Measurements from ENCODE around the gene KIF26B.

KIF26B gene

DNA sequence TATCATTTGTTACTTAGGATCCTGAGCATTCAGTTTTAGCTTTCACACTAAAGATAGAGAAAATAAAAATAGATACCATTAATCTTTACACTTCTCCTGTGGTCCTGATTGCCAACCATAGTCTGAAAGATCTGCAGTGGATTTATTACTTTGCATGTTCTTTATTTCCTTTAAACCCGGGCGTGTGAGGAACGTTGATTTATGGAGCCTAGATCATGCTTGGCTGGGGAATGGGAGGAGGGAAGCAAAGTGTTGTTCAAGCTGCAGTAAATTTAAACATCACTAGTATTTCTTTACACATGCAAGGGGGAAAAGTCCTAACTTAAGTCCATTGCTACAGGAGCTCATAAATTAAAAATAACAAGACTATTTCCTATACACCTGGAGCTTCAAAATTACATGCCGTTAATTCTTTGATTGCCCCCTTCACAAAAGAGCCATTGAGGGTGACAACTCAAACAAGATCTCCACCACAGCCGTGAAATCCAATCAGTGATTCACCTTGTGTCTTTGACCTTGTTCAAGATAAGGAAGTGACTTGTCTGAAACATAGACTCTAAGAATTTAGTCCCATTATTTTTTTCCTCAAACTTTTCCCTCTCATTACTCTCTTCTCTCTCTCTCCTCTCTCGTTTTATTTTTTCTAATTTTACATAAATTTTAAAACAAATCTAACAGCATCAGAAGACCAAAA lies 282.7 kb downstream of the KIF26B start:
- no peak for DNase-seq

- no peak for DNase-seq
These were observed 286.1 kb downstream of the KIF26B start for GRCh38 chr1:245440922-245441321.

GRCh38 chr1:245441689-245442088 lies 286.9 kb downstream of the KIF26B start:
- no peak for DNase-seq

- DNase-seq = no peak
These were observed 289.5 kb downstream of the KIF26B start for GRCh38 chr1:245444147-245444828.

DNA sequence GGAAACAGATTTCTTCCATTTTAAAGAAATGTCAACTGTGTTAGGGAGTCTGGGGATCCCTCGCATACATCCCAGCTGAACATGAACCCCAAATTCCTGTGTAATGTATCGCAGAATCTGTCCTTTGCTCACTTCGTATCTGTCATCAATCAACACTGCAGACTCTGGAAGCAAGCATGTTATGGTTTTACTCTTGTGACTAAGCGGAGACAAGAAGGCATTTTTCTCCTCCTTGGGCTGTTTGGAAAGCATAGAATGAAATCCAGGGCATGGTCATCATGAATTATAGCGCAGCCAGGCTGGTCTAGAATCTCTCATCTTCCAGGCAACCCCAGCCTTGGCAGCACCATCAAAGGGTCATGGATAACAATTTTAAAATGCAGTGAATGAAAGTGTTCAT lies 290.2 kb downstream of the KIF26B start:
- DNase-seq = no peak

GRCh38 chr1:245448531-245448930 lies 293.7 kb downstream of the KIF26B start:
- no peak for DNase-seq

DNA sequence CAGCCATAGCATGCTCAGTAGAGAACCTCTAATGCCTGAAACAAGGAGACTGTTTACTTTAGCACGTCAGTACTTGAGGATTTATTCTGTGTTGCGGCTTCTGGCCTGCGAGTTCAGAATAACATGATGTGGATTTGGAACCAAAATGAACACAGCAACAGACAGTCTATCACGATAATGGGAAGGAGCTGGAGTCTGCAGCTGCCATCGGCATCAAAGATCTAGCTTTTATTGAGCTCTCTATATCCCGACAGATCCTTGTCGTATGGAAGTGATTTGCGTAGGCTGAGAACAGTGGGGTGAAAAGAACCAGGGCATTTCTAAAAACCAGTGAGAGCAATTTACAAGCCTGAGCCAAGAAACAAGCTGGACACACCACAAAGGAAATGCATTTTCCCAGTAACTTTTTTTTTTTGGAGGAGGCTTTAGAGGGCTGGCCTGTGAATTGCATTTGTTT lies 294.2 kb downstream of the KIF26B start:
- no peak for DNase-seq

DNA sequence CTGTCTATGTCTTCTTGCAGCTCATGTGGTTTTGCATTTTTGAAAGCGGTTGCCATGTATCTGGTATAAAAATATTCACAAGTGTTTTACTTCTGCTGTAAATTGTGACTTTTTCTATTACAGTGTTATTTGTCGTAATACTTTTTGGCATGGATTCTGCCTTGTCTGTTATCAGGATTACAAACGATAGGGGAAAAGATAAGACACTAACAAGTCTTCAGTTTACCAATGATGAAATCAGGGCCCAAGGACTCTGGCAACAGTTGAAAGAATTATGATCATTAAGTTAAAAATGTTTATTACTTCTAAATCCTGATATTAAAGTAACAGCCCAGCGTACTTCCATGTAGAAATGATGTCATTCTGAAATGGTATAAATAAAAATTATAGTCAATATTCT lies 298.8 kb downstream of the KIF26B start:
- no peak for DNase-seq

DNA sequence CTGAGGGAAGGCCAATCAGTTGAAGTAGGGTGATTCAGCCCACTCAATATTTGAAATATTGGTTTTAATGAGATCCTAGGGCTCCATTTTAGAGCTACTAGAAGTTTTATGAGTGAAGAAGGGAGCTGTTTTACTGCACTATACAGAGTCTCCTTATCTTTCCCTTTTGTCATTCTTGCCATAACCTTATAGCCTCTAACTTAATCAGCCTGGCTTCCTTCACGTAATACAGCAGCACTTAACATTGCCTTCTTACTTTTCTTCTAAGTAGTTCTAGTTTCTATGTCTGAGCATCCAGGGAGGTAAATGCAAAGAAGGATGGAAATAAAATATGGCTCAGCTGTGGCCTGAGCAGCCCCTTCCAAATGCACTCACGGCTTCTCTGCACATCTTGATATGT lies 299.3 kb downstream of the KIF26B start:
- DNase-seq = no peak

DNA sequence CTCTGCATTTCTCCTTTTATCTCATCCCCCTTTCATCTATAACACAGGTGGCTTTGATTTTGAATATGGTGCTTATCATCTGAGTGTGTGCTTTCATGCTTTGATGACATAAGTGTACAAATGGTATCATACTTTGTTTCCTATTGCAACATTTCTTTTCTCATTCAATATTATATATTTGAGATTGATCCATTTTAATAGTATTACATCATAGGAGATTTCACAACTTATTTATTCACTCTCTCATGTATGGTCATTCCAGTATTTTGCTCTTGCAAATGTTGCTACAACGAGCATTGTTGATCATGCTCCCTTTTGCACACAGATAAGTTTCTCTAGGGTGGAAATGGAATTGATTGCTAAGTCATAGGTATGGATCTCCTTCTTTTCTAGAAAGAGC lies 302.8 kb downstream of the KIF26B start:
- DNase-seq = no peak

DNA sequence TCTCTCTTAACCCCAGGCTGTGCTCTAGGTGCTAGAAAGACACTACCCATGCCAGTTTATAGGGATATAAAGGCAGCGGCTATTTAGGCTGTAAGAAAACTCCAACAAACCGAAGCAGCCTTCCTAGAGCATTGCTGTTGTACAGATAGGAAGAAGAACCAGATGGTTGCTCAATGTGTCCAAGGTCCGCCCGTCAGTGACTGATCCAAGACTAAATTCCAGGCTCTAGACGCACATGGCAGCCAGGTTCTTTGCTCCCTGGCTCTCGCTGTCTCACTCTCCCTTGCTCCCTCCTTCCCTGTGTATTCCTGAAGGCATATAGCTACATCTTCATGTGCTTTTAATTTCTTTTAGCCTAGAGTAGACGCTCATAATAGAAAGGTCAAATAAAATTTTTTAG lies 303.4 kb downstream of the KIF26B start:
- DNase-seq = no peak

DNA sequence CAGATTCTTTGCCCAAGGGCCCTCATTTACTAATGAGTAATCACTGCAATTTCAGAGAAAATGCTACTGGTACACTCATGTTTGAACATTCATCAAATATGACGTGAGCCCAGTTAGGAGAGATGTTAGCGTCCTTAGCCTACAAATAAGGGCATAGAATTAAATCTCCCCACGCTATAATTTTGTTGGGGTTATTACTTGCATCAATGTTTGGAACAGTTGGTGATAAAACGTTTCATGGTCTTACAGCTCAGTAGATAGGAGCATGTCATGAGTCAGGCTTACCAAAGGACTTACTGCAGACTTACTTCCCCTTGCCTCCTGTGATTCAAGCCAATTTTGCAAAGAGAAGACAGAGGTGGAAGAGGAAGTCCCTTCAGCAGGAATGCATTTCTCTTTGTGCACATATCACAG lies 304.0 kb downstream of the KIF26B start:
- DNase-seq = no peak

- DNase-seq = no peak
These were observed 304.8 kb downstream of the KIF26B start for GRCh38 chr1:245459621-245460020.

DNA sequence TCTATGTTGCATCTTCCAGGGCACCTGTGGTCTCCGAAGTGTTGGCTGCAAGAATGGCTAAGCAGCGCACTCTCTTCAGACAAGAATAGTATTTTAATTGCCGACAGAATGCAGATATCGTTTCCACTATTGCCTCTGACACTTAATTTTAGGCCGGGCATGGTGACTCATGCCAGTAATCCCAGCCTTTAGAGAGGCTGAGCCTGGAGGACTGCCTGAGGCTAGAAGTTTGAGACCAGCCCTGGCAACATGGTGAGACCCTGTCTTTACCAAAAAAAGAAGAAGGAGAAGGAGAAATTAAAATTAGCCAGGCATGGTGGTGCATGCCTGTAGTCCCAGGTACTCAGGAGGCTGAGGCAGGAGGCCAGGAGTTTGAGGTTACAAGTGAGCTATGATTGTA lies 306.9 kb downstream of the KIF26B start:
- no peak for DNase-seq

DNA sequence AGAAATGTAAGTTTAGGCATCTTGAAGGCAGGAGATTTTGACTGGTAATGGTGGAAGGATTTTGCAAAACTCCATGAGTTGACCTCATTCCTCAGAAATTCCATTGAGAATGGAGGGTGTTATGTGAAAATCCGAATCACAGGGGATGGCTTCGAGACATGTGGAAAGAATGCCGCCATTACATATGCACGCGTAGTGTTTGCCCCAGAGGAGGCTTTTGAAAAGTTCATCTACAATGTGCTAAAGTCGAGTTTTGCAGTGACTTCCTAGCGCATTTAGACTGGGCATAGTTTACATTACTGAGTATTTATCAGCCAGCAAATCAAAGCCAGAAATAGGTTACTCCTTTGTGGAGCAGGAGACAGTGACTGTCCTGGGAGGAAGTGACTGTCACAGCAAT lies 307.4 kb downstream of the KIF26B start:
- no peak for DNase-seq

DNA sequence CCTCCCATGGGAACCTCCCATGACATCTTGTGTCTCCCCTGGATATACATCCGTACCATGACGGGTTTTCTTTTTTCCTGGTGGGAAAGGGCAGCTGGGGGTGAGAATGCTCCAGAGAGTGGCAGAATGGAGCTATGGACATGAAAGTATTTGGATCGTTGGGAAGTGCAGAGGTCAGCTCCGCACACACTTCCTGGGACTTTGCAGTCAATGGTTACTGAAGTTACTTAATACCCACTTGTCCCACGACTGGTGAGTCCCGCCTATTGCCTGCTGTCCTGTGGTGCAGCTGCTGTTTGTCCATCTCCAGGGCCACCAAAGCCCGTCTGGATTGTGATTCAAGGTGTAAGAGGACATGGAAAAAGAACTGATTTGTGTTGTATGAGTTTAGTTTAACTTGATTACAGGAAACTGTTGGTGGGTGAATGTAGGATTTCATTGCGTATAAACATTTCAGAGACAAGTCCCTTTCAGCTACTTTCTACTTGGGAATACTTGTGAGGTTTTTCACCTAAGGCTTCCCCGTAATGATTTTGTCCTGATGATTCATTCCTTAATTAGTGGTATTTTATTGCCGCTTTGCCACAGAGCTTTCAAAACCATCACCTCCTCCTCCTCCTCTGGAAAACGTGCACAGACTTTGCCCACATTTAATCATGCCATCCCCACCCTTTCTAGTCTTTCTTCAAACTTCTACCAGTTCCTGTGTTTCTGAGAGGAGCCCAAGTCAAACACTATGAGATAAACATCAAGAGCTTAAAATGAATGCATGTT lies 308.8 kb downstream of the KIF26B start:
- DNase-seq = no peak

GRCh38 chr1:245464290-245464689 lies 309.5 kb downstream of the KIF26B start:
- no peak for DNase-seq

GRCh38 chr1:245465666-245466065 lies 310.9 kb downstream of the KIF26B start:
- no peak for DNase-seq

DNA sequence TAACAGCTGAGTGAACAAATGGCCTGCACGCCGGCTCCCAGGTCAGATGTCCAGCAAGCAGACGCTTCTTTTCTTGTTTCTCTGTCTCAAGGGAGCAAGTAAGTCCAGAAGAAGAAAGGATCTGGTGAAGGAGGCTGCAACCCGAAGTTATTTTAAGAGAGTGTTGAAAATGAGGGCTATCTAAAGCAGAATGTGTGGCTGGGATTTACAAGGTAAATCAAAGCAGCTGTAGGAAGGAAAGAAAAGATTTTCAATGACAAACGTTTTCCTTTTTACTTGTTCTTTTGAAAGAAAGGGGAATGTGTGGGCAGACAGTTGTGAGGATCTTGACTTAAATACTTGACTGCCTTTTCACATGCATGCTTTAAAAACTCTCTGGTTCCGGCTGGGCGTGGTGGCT lies 311.5 kb downstream of the KIF26B start:
- DNase-seq = no peak

GRCh38 chr1:245467804-245468203 lies 313.0 kb downstream of the KIF26B start:
- DNase-seq = no peak

DNA sequence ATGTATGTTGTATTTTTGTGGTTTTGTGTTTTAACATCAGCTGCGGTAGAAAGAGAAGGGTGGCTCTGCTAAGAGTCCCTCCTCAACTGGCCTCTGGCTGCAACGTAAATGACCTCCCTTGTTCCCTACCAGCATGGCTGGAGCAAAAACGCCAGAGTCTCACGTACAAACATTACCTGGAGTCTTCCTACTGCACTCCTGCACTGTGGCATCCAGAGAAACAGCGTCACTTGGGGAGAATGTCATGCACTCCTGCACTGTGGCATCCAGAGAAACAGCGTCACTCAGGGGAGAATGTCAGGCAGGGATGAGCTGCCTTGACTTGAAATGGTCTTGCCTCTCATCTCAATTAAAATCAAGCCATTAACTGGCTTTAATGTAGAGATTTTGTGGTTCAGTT lies 314.2 kb downstream of the KIF26B start:
- DNase-seq = no peak

DNA sequence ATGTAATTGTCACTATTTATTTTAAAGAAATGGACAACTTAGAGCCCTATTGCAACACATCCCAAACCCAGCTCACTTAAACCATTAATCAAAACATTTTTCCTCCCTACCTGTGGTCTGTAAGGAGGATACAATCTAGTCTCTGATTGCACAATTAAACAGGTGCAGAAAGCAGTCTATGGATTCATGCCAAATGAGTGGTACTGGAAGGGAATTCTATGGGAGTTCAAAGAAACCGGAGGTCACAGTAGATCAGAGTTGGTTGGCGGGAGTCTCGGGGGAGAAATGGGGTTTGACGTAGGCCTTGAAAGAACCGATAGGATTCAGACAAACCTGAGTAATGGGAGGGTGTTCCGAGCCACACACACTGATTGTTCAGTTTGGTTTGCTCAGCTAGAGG lies 314.9 kb downstream of the KIF26B start:
- no peak for DNase-seq

DNA sequence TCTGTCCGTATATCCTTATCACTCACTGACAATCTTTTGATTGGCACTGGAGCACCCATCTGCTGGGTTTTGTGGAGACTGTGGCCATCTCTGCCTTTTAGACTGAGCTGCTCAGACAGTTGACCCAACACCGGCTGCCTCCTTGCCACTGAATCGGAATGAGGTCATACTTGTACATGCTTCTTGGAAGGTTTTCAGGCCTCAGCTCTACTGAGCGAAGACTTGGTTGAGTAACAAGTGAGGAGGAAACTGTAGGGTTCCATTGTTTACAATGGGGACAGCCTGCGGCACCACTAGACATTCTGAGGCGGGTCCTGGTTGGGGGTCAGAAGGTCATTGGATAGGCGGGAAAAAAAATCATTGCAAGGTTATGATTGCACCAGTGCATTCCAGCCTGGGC lies 320.3 kb downstream of the KIF26B start:
- DNase-seq = peak; percentile 52

- DNase-seq = no peak
These were observed 321.3 kb downstream of the KIF26B start for GRCh38 chr1:245475961-245476516.

All from retina (tissue), 1 donor.